G401.6 (cell line): ENCODE results near the gene AMIGO2.

Source experiments
- FAIRE-seq: peaks from 2 replicates; lab custom pipeline; 2012; peaks lifted over from hg19 to GRCh38; lab: Jason Lieb, UNC

Gene AMIGO2

GRCh38 chr12:47098099-47098498, 18.3 kb upstream of the AMIGO2 start:
- no peak for FAIRE-seq

- no peak for FAIRE-seq
Measured at GRCh38 chr12:47097276-47097896, 17.6 kb upstream of the AMIGO2 start.

GRCh38 chr12:47095446-47096236, 15.9 kb upstream of the AMIGO2 start:
- FAIRE-seq: no peak

GRCh38 chr12:47094804-47095203, 15.0 kb upstream of the AMIGO2 start:
- FAIRE-seq: no peak

- FAIRE-seq: peak; percentile 44
Measured at GRCh38 chr12:47091009-47091408, 11.2 kb upstream of the AMIGO2 start.

- peak; percentile 96 for FAIRE-seq
Measured at GRCh38 chr12:47088021-47088944, 8.5 kb upstream of the AMIGO2 start.

- no peak for FAIRE-seq
Measured at GRCh38 chr12:47087088-47087688, 7.4 kb upstream of the AMIGO2 start.

GRCh38 chr12:47085815-47086252, 6.1 kb upstream of the AMIGO2 start:
- FAIRE-seq: peak; percentile 97

DNA sequence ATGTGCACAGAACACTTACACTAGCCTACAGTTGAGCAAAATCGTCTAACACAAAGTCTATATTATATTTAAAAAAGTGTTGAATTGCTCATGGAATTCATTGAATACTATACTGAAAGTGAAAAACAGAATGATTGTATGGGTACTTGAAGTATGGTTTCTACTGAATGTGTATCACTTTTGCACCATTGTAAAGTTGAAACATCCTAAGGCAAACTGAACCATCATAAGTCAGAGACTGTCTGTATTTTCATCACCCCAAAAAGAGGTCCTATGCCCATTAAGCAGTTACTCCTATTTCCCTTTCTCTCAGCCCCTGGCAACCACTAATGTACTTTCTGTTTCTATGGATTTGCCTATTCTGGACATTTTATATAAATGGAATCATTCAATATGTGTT, 4.4 kb upstream of the AMIGO2 start:
- FAIRE-seq: no peak

- peak; percentile 96 for FAIRE-seq
Measured at GRCh38 chr12:47082796-47083621, 3.2 kb upstream of the AMIGO2 start.

- no peak for FAIRE-seq
Measured at GRCh38 chr12:47082283-47082682, 2.5 kb upstream of the AMIGO2 start.

GRCh38 chr12:47080725-47081502, 1.2 kb upstream of the AMIGO2 start:
- FAIRE-seq: peak; percentile 42

DNA sequence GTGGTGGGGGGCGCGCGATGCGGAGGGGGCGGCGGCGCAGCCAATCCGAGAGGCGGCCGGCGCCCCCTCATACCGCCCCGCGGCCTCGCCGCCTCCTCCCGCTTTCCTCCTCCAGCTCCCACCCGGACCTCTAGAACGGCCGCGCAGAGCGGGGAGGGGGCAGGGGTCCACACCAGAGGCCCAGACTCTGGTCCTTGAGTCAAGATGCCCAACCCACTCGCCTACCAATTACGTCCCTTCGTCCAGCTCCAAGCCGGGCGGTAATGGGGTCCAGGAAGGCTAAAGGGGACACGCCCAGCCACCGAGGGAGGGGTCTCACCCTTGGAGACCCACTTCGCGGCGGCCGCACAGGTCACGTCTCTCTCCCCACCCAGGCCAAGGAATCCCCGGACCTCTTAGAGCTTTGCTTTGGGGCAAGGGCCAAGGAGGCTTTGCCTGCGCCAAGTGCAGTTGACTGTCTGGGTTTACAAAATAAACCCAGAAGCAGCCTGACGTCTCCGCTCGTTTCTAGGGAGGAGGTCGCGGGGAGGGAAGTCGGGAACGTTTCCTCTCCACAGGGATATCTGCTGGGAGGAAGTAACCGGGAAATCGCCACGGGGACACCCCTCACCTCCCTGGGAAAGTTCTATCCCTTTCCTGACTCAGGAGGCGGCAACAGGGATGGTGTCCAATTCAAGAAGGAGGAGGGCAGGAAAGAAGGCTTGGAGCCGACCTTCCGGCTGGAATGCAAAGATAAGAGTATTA, 394 bp upstream of the AMIGO2 start:
- FAIRE-seq: no peak

- no peak for FAIRE-seq
Measured at GRCh38 chr12:47078733-47079467, 859 bp downstream of the AMIGO2 start.

GRCh38 chr12:47078086-47078395, 1.7 kb downstream of the AMIGO2 start:
- FAIRE-seq: no peak

DNA sequence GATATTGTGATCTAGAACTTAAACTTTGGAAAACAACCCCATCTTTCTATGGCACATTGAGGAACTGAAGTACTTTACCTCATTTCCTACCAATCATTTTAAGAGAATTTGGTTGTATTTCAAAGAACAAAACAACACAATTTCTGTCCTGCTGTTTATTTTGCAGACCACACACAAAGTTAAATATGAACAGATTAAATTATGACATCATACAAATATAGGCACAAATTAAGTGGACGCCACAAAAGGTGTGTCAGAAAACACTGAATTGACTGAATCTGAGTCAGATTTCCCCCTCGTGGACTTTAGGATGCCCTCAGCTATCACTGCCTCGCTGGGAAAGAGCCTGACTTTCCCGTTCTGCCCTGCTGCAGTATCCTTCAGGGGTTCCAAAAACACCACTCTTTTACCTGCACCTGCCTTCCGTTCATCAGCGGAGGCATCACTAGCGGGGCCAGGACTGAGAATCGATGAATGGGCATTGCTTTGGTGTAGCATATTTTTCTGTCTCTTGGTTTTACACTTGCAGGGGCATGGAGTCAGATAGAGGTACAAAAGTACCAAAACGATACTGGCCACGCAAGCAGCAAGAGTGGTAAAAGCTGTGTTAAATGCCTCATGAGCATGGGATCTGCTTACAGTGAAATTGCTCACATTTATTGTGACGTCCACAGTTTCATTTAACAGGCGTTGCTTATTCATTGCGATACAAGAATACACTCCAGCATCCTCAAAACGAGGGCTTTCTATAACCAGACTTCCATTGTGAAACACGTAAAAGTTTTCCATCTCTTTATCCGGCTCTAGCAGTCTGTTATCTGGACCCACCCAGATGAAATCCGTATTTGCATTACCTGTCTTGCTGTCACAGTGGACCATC, 2.3 kb downstream of the AMIGO2 start:
- no peak for FAIRE-seq

DNA sequence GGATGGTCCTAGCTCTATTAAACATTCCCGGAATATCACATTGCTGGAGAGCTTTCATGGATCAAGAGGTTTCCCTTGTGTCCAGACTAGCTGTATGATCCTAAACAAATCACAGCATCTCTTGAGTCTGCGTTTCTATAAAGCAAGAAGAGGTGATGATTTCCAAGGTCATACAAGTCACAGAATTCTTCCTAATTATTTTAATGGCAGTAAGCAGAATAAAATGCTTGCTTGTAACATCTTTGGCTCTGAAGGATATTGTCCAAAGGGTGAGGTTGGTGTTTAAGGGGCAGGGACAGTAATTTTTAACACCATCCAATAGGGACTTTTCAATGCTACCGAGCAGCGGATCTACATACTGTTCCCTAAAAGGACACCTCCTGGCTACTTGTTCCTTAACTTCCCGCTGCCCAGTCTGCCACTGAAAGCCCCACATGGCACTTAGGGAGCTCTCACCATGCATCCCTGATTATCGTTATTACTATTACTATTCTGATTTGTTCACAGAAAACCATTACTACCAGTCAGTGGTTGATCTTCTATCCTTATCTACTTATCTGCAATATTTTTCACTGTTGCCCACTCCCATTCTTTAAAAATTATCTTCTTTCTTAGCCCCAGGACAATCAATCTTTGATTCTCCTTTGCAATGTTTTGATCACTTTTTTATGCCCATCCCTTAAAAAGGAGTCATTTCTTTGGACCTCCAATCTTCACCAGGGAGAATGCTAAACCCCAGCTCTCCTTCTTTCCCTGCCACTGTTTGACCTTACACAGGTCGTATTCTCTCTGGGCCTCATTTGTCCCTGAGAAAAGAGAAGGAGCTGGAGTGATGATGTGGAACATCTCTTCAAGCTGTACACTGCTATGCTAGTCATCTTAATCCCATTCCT, 4.3 kb downstream of the AMIGO2 start:
- FAIRE-seq: peak; percentile 64
